ENCODE results near the gene MAP2K3.
"Not testable (repeated sequence)": the region's sequence is repeated elsewhere in the genome, so short reads cannot be mapped to it uniquely, and the experiment has no call there.

The MAP2K3 gene

DNA sequence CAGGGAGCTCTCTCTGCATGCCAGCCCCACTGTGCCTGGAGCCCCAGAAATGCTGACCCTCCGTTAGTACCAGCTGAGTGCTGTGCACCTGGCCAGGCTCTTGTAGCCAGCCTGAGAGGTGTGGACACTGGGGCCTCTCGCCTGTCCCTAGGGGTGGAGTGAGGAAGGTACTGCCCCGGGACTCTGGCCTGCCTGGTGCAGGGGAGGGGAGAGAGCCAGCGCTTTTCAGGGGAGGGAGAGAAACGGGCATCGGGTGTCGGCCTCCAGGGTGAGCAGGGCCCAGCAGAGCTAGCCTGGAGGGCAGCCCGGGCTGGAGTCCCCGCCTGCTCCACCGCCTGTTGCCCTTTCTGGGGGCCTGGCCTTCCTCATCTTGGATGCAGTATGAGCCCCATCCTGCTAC is 13.1 kb downstream of the MAP2K3 start:
- no peak for DNase-seq

DNA sequence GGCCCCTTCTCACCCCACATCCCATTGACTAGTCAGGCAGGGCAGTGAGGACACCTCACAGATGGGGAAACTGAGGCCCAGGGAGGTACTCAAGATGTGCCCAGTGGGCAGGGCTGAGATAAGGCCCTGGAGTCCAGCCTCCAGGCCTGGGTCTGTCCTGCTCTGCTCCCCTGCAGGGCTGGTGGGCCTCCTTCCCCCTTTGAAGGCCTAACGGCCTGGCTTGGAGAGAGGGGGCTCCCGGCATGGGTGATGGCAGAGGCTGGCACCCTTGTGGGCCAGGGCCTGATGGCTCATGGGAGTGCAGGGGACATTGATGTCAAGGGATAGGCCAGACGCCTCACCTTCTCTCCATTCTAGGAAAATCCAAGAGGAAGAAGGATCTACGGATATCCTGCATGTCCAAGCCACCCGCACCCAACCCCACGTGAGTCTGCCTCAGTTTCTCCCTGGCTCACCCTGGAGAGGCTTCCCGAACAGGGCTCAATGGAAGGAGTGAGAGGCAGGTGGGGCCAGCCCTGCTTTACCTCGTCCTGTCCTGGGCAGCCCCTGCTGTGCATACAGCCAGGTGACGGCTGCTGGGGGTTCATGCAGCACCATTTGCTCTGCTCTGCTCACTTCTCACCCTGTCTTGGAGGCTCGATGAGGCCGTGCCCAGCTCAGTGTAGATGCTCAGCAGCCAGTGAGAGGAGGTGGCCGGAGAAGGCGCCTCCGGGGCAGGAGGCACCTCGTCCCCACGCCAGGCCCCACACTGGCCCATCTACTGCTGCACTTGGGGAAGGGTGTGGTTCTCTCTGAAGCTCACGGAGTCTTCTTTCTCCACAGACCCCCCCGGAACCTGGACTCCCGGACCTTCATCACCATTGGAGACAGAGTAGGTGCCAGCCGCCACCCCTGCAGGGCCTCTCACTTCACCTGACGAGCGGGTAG is 13.8 kb downstream of the MAP2K3 start:
- no peak for DNase-seq

DNA sequence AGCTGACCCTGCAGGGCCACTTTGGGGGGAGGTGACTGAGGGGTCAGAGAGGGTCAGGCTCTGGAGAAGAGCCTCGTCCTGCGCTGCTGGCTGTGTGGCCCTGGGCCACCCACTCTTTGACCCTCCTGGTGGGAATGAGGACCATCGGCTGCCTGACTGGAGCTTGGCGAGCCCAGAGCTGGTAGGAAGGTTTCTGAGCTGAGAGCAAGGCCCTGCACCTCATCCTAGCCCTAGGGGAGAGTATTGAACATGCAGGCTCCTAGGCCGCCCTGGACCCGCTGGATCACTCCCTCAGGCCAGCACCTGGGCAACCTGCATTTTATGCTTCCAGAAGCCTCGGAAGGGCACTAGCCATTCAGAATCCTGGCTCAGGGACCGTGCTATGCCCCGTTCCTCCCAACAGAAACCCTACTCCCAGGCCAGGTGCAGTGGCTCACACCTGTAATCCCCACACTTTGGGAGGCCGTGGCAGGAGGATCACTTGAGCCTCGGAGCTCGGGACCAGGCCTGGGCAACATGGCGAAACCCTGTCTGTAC is 14.5 kb downstream of the MAP2K3 start:
- DNase-seq, result no peak

DNA sequence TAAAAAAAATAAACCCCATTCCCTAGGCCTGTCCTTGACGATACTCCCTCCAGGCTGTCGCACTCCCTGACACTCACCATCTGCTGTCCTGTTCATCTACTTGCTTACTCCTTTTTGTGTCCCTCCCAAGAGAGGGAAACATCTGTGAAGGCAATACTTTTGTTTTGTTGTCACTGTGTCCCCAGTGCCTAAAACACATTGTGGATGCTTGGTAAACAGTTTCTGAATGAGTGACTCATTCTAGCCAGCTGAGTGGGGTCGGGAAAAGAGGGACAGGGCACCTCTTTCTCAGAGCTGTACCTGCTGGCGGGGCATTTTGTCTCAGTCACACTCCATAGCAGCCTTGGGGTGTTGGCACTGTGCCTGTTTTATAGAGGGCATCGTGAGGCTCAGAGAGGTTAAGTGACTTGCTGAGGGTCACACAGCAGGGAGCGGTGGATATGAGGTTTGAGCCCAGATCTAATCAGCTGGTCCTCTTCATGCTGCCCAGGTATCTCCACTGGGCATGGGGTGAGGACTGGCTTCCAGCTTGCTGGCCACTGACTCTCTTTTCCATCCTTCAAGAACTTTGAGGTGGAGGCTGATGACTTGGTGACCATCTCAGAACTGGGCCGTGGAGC is 15.6 kb downstream of the MAP2K3 start:
- DNase-seq, result peak; percentile 26

DNA sequence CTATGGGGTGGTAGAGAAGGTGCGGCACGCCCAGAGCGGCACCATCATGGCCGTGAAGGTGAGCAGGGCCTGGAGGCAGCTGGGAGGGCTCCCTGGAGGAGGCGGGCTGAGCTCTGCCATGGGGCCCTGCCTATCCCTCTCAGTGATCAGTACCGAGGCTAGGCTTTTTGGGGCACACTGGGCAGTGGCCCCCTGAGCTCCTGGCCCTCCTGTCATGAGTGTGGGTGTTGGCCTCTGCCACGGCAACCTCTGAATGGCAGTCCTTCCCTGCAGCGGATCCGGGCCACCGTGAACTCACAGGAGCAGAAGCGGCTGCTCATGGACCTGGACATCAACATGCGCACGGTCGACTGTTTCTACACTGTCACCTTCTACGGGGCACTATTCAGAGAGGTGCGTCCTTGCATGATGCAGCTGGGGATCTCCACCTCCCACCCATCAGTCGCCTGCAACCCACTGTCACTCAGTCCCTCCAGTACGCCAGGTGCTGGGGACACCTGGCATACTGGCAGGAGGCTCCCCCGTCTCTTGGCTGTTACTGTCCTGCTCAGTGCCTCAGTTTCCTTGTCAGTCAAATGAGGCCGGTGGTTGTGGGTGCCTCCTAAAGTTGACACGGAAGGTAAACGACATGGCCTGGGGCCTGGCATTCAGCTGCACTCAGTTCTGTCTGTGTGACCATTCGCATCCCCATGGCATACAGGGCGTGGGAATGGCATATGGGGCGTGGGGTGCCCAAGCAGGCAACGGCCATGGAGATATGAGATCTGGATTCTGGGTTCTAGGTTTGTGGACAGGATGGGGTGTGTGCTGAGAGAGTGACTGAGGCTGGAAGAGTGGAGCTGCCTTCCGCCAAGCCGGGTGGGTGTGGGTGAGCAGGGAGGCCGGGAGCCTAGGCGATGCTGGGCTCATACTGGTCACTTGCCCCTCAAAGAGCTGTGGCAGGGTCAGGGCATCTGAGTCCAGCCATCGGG is 16.4 kb downstream of the MAP2K3 start:
- DNase-seq, result no peak

DNA sequence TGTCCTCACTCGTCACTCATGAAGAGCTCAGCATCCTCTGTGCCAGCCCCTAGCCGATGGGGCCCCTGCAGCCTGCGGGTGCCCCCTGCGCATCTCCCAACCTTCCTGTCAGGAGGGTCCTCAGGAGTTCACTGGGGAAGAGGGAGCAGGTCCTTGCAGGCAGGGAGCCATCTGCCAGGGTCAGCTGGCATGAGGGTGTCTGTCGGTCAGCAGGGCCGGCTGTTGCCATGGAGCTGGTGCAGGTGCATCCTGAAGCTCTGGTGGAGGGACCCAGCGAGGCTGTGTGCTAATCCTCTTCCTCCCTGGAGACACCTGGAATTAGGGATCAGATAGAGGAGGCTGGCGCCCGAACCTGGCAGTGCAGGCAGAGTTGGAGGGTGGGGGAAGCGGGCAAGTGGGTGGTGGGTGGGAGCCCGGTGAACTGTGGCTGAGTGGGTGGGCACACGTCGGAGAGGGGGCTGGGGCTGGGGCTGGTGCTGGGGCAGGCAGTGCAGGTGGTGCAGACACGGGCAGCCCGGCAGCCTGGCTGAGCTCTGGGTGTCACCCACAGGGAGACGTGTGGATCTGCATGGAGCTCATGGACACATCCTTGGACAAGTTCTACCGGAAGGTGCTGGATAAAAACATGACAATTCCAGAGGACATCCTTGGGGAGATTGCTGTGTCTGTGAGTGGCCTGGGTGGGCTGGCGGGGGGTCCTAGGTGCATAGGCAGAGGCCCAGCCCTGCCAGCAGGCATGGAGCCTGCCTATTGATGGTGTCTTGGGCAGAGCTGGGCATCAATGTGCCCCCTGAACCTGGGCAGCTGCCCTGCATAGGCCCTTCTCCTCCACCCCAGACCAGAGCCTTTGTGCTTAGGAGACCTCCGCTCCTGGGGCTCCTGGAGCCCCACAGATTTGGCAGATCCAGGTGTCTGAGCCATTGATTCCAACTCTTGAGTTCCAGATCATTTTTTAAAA is 17.4 kb downstream of the MAP2K3 start:
- DNase-seq, result peak; percentile 55

DNA sequence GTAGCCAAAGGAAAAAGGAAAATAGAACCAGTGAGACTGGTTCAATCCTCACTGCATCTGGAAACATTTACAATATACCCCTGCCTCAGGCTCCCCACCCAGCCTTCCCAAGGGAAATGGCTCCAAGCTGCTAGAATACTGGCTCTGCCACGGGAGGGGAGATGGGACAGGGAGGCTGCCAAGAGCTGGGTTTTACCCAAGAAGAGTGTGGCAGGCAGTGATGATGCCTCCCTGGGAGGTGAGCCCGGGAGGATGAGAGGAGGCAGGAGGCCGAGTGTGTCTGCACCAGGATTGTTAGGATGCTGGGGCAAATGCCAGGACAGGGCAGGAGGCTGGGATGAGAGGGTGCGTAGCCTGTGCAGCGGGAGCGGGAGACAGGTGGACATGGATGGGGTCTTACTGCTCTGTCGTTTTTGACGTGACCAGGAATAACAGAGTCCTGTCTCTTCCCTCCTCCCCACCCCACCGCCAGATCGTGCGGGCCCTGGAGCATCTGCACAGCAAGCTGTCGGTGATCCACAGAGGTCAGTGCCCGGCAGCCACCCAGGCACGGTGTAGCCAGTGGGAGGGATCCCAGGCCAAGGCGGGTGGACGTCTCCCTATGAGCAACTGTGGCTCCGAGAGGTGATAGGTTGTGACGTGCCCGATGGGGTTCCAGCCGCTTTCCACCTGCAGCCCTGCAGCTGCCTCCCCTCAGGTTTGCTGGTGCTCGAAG is 18.4 kb downstream of the MAP2K3 start:
- DNase-seq, result no peak

DNA sequence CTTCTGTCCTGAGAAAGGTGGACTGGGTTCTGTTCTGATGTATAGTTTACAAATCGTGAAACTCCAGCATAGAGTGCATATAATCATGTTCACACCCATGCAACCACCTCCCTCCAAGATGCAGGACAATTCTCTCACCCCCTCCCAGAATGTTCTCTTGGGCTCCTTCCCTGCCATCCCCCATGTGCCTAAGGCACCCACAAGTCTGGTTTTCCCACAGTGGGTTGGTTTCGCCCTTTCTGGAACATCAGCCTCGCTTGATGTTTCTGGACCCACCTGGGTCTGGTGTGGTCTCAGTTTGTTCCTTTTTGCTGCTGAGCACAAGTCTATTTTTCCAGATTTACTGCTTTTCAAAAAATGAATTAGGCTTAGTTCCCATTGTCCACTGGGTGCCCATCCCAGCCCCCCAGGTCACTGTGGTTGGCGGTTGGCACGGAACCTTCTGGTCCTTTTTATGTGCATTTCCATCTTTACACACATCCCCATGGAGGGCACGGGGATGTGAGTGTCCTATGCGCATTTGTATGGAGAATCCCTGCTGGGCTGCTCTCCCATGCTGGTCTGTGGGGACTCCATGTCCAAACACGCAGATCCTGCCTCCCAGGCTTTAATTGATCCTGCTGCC is 19.0 kb downstream of the MAP2K3 start:
- DNase-seq, result no peak

DNA sequence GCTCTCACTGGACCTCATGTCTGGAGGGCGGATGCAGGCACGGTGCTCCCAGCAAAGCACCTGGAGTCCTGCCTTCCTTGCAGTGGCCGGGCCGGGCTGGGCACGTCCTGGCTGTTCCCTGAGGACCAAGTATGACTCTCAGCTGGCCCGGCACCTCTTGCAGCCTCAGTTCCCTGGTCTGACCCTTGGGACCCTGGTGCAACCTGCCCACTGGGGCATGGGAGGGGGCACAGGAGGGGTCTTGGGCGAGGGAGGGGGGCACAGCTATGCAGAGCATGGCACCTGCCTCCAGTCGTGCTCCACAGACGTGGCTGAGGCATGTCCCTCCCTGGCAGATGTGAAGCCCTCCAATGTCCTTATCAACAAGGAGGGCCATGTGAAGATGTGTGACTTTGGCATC is 19.6 kb downstream of the MAP2K3 start:
- DNase-seq, result no peak

DNA sequence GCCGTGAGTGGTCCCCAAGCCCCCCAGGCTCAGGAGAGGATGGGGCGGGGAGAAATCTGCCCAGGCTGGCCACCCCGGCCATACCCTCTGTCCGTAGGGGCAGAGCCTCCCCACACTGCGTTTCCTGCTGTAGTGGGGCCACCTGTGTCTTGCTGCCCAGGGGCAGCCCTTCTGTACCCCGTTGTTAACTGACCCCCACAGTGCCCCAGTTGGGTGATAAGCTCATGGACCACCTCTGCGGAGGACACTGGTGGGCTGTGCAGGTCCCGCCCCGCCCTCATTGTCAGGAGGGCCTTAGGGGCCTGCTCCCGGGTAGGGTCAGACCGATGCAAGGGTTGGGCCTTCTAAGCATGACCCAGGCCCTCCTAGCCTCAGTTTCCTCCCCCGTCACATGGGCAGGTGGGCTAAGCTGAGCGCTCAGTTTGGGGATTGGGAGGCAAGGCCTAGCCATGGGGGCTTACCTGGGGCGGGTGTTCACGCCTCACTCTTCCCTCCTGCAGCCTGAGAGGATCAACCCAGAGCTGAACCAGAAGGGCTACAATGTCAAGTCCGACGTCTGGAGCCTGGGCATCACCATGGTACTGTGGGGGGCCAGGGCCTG is 20.1 kb downstream of the MAP2K3 start:
- not testable (repeated sequence) for DNase-seq

DNA sequence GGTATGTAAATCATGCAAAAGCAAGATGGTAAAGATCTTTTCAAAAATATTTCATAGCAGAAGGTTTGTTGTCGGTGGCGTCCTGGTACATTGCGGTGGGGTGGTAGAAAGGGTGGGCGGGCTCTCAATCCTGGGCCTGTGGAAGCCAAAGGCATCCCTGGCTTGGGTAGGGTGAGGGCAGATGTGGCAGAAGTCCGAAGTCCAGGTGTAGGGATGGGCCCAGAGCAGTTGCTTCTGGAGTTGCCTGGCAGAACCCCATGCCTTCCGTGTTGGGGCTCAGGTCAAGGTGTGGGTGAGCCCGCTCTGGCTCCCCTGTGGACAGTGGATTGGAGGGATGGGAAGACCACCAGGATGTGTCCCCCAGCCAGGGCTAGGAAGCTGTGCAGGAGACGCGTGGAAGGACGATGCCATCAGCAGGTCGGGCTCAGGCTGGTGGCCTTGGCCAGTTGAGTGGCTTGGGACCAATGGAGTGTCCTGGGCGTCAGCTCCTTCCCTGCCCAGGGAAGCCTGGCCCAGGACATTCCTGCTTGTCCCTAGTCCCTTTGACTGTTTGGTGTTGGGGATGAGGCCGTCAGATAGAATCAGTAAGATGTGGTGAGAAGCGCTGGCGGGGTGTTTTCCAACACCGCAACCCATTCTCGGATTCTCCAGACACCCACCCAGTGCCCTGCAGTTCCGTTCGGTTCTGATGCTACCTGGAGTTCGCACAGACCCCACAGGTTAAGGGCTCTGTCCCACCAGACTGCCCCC is 21.1 kb downstream of the MAP2K3 start:
- DNase-seq, result not testable (repeated sequence)

DNA sequence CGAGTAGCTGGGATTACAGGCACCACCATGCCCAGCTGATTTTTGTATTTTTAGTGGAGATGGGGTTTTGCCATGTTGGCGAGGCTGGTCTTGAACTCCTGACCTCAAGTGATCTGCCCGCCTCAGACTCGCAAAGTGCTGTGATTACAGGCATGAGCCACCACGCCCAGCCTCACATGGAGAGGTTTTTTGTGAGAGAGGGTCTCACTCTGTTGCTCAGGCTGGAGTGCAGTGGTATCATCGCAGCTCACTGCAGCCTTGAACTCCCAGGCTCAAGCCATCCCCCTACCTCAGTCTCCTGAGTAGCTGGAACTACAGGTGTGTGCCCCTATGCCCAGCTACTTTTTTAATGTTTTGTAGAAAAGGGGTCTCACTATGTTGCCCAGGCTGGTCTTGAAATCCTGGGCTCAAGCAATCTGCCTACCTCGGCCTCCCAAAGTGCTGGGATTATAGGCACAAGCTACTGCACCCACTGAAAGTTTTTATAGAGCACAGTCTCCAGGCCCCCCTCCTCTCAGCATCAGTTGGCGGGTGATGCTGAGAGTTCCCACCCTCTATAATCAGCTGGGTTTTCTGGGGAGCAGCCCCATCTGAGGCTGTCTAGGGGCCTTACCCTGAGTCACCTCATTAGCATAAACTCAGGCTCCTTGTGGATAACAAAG is 22.2 kb downstream of the MAP2K3 start:
- DNase-seq, result not testable (repeated sequence)

DNA sequence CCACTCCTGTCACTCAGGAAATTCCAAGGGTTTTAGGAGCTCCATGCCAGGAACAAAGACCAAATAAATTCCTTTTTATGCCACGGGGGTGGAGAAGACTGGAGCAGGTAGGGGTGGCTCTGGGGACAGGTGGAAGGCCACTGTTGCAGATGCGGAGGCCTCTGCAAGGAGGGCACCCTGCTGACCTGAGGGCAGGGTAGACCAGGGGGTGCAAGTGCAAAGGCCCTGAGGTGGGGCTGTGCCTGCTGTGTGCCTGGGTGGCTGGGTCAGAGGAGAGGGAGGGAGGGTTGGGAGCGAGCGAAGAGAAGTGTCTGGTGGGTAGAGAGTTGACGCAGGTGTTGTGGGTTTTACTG is 22.7 kb downstream of the MAP2K3 start:
- DNase-seq, result not testable (repeated sequence)

DNA sequence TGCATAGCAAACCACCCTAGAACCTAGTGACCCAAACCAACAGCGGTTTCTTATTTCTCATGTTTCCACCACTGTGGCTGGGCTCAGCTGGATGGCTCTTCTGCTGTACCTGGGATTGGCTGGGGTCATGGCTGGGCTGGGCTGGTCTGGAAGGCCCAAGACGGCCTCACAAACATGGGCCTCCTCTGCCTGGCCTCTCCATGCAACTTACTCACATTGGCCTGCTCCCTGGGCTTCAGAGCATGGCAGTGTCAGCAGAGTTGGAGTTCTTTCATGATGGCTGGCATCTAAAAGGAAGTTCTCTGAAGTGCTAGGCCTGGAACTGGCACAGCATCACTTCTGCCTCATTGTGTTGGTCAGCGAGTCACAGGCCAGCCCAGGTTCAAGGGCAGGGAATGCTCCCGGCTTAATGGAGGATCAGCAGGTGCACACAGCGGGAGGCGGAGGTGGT is 24.4 kb downstream of the MAP2K3 start:
- DNase-seq, result not testable (repeated sequence)

DNA sequence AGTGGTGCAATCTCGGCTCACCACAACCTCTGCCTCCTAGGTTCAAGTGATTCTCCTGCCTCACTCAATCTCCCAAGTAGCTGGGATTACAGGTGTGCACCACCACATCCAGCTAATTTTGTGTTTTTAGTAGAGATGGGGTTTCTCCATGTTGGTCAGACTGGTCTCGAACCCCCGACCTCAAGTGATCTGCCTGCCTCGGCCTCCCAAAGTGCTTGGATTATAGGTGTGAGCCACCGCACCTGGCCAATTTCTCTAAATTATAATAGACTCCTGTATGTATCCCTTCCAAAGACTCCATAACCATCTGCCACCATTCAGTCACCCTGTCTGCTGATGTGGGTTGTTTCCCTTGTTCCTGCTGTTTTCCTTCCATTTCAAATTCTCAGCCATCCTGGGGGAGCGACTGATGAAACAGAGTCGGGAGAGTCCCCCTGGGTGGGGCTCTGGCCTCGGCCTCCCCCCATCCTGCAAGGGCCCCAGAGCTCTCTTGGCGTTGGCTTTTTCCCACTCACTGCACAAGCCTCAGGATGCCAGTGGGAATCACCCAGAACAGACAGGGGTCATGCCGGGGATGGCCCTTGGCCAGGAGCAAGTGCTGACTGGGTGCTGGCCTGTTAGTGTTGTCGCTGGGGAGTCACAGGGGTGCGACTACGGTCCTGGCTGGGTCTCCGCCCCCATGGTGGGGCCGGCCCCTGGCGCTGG is 25.7 kb downstream of the MAP2K3 start:
- not testable (repeated sequence) for DNase-seq

DNA sequence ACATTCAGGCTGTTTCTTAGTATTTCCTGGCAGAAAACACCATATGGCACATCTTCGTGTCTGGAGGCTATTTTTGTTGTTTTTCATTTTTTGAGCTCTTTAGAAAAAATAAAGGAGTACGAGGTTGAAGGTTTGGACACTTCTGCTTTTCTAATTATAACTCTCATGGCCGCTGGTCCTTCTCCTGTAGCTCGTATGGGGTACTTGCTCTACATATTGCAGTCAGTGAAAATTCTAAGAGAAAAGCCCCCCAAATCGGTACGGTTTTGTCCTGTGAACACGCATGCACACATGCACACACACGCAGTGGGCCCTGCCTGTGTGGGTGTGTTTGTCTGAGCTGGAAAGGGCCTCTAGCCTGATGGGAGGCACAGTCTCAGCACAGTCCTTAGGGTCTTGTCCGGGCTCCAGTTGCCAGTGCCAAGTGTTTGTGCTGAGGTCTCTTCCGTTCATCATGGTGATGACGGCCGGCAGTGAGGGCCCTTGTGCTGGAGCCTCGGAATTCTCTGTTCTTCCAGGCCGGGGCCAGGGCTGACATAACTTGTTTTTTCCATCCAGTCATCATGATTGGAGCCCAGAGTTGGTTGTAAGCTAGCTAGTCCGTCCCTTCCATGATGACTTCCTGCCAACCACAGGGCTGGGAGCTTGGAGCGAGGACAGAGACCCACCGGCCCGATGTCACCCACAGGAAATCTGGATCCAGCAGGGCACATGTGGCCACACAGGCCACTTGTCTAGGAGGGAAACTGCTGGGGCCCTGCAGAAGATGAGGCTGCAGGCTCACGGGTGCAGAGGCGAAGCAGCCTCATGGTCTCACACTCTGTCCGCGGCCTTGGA is 26.5 kb downstream of the MAP2K3 start:
- not testable (repeated sequence) for DNase-seq

DNA sequence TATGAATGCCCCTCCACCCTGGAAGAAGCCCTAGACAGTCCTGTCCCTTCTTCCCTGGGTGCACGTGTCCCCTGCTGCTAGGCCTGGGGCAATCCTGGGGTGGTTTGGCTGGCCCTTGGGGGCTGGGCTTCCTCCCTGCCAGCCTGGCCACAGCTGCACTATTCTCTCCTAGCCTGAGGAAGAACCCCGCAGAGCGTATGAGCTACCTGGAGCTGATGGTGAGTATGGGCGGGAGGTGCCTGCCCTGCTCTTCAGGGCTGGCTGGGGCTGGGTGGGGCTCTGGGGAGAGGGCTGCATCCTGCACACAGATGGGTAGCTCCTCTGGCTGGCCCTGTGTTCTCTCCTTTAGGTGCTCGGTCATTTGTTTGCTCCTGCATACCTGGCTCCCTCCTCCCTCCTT is 28.8 kb downstream of the MAP2K3 start:
- no peak for DNase-seq
